Measurements from ENCODE around the gene GPR108.
"Not testable (repeated sequence)": the region's sequence is repeated elsewhere in the genome, so short reads cannot be mapped to it uniquely, and the experiment has no call there.

GPR108 gene

GRCh38 chr19:6754653-6755463, 17.5 kb upstream of the GPR108 start:
- Histone ChIP-seq H3K4me1 (ENCODE audit: control insufficient read depth, insufficient read depth, low read length, unreplicated experiment) (no peaks in the 10 kb centered on the region), H3K27ac (ENCODE audit: low read depth, low read length) (no peak overlapping the region), H3K36me3 (ENCODE audit: insufficient read depth, low read length) (no peaks in the 10 kb centered on the region), H3K4me3 (ENCODE audit: low read depth, low read length) (no peak overlapping the region), H2AFZ (ENCODE audit: low read length, unreplicated experiment) (no peak overlapping the region), H3K27me3 (ENCODE audit: insufficient read depth, low read length) (no peaks in the 10 kb centered on the region), H3K79me2 (ENCODE audit: control insufficient read depth, insufficient read depth, low read length, unreplicated experiment) (no peaks in the 10 kb centered on the region)

- Histone ChIP-seq H3K27ac (ENCODE audit: low read depth, low read length) (no peak overlapping the region), H3K36me3 (ENCODE audit: insufficient read depth, low read length) (peaks cover 3% of the 10 kb centered on the region; the same call in 1 of the 2 replicates), H2AFZ (ENCODE audit: low read length, unreplicated experiment) (no peak overlapping the region), H3K4me1 (ENCODE audit: control insufficient read depth, insufficient read depth, low read length, unreplicated experiment) (no peaks in the 10 kb centered on the region), H3K79me2 (ENCODE audit: control insufficient read depth, insufficient read depth, low read length, unreplicated experiment) (no peaks in the 10 kb centered on the region), H3K27me3 (ENCODE audit: insufficient read depth, low read length) (no peaks in the 10 kb centered on the region), H3K4me3 (ENCODE audit: low read depth, low read length) (no peak overlapping the region)
Measured at GRCh38 chr19:6754136-6754535, 16.8 kb upstream of the GPR108 start.

- Histone ChIP-seq H3K27ac (ENCODE audit: low read depth, low read length) (no peak overlapping the region), H3K4me1 (ENCODE audit: control insufficient read depth, insufficient read depth, low read length, unreplicated experiment) (no peaks in the 10 kb centered on the region), H3K27me3 (ENCODE audit: insufficient read depth, low read length) (no peaks in the 10 kb centered on the region), H2AFZ (ENCODE audit: low read length, unreplicated experiment) (no peak overlapping the region), H3K4me3 (ENCODE audit: low read depth, low read length) (0 out of 2 replicates have a peak overlapping the region, but pooled peaks have one; percentile 34), H3K79me2 (ENCODE audit: control insufficient read depth, insufficient read depth, low read length, unreplicated experiment) (no peaks in the 10 kb centered on the region), H3K36me3 (ENCODE audit: insufficient read depth, low read length) (peaks cover 4% of the 10 kb centered on the region; the same call in 1 of the 2 replicates)
Measured at GRCh38 chr19:6753178-6754031, 16.0 kb upstream of the GPR108 start.

GRCh38 chr19:6752256-6753177, 15.1 kb upstream of the GPR108 start:
- no peak overlapping the region for H3K27ac ChIP-seq (ENCODE audit: low read depth, low read length)
- H3K4me3 ChIP-seq (ENCODE audit: low read depth, low read length): no peak overlapping the region
- no peaks in the 10 kb centered on the region for H3K4me1 ChIP-seq (ENCODE audit: control insufficient read depth, insufficient read depth, low read length, unreplicated experiment)
- peaks cover 9% of the 10 kb centered on the region for H3K36me3 ChIP-seq (ENCODE audit: insufficient read depth, low read length)
- no peaks in the 10 kb centered on the region for H3K79me2 ChIP-seq (ENCODE audit: control insufficient read depth, insufficient read depth, low read length, unreplicated experiment)
- H2AFZ ChIP-seq (ENCODE audit: low read length, unreplicated experiment): no peak overlapping the region
- no peaks in the 10 kb centered on the region for H3K27me3 ChIP-seq (ENCODE audit: insufficient read depth, low read length)

- Histone ChIP-seq H3K36me3 (ENCODE audit: insufficient read depth, low read length) (peaks cover 20% of the 10 kb centered on the region), H3K27ac (ENCODE audit: low read depth, low read length) (no peak overlapping the region)
Measured at GRCh38 chr19:6751189-6751588, 13.8 kb upstream of the GPR108 start.

GRCh38 chr19:6750062-6750461, 12.7 kb upstream of the GPR108 start:
- Histone ChIP-seq H3K4me3 (ENCODE audit: low read depth, low read length) (no peak overlapping the region), H3K79me2 (ENCODE audit: control insufficient read depth, insufficient read depth, low read length, unreplicated experiment) (peaks cover 10% of the 10 kb centered on the region), H2AFZ (ENCODE audit: low read length, unreplicated experiment) (no peak overlapping the region), H3K27ac (ENCODE audit: low read depth, low read length) (no peak overlapping the region; the same call in 1 of the 2 replicates), H3K4me1 (ENCODE audit: control insufficient read depth, insufficient read depth, low read length, unreplicated experiment) (peaks cover 7% of the 10 kb centered on the region), H3K27me3 (ENCODE audit: insufficient read depth, low read length) (no peaks in the 10 kb centered on the region), H3K36me3 (ENCODE audit: insufficient read depth, low read length) (peaks cover 27% of the 10 kb centered on the region)

More at GRCh38 chr19:6751189-6751588, 13.8 kb upstream of the GPR108 start:
- no peak overlapping the region for H2AFZ ChIP-seq (ENCODE audit: low read length, unreplicated experiment)
- no peaks in the 10 kb centered on the region for H3K27me3 ChIP-seq (ENCODE audit: insufficient read depth, low read length)
- H3K4me1 ChIP-seq (ENCODE audit: control insufficient read depth, insufficient read depth, low read length, unreplicated experiment): no peaks in the 10 kb centered on the region
- H3K4me3 ChIP-seq (ENCODE audit: low read depth, low read length): no peak overlapping the region
- H3K79me2 ChIP-seq (ENCODE audit: control insufficient read depth, insufficient read depth, low read length, unreplicated experiment): peaks cover 2% of the 10 kb centered on the region

- not testable (repeated sequence) for H3K27ac ChIP-seq (ENCODE audit: low read depth, low read length); H3K4me3 ChIP-seq (ENCODE audit: low read depth, low read length); H3K27me3 ChIP-seq (ENCODE audit: insufficient read depth, low read length); H2AFZ ChIP-seq (ENCODE audit: low read length, unreplicated experiment)
- Histone ChIP-seq H3K79me2 (ENCODE audit: control insufficient read depth, insufficient read depth, low read length, unreplicated experiment) (peaks cover 10% of the 10 kb centered on the region), H3K36me3 (ENCODE audit: insufficient read depth, low read length) (peaks cover 29% of the 10 kb centered on the region), H3K4me1 (ENCODE audit: control insufficient read depth, insufficient read depth, low read length, unreplicated experiment) (peaks cover 17% of the 10 kb centered on the region)
Measured at GRCh38 chr19:6748543-6748942, 11.2 kb upstream of the GPR108 start.

GRCh38 chr19:6745965-6746364, 8.6 kb upstream of the GPR108 start:
- no peak overlapping the region for H3K27ac ChIP-seq (ENCODE audit: low read depth, low read length)

GRCh38 chr19:6744381-6745301, 7.3 kb upstream of the GPR108 start:
- Histone ChIP-seq H3K27ac (ENCODE audit: low read depth, low read length) (peak overlapping the region; percentile 75), H3K4me1 (ENCODE audit: control insufficient read depth, insufficient read depth, low read length, unreplicated experiment) (peaks cover 20% of the 10 kb centered on the region), H2AFZ (ENCODE audit: low read length, unreplicated experiment) (no peak overlapping the region), H3K4me3 (ENCODE audit: low read depth, low read length) (peak overlapping the region; percentile 63), H3K79me2 (ENCODE audit: control insufficient read depth, insufficient read depth, low read length, unreplicated experiment) (peaks cover 44% of the 10 kb centered on the region), H3K27me3 (ENCODE audit: insufficient read depth, low read length) (no peaks in the 10 kb centered on the region), H3K36me3 (ENCODE audit: insufficient read depth, low read length) (peaks cover 37% of the 10 kb centered on the region)

More at GRCh38 chr19:6745965-6746364, 8.6 kb upstream of the GPR108 start:
- H3K36me3 ChIP-seq (ENCODE audit: insufficient read depth, low read length): peaks cover 37% of the 10 kb centered on the region
- no peak overlapping the region for H2AFZ ChIP-seq (ENCODE audit: low read length, unreplicated experiment)
- H3K4me1 ChIP-seq (ENCODE audit: control insufficient read depth, insufficient read depth, low read length, unreplicated experiment): peaks cover 20% of the 10 kb centered on the region
- H3K79me2 ChIP-seq (ENCODE audit: control insufficient read depth, insufficient read depth, low read length, unreplicated experiment): peaks cover 31% of the 10 kb centered on the region
- H3K4me3 ChIP-seq (ENCODE audit: low read depth, low read length): no peak overlapping the region
- no peaks in the 10 kb centered on the region for H3K27me3 ChIP-seq (ENCODE audit: insufficient read depth, low read length)
